SH-SY5Y (cell line): ENCODE results near the gene SMS.

Experiments used
- GATA2 ChIP-seq: IDR thresholded peaks from 2 replicates; pipeline ENCODE4 v1.6.1; 2011; ENCODE audit warnings: mild to moderate bottlenecking, low read depth, low read length
- GATA3 ChIP-seq: IDR thresholded peaks from 2 replicates; pipeline ENCODE4 v1.6.1; 2011; ENCODE audit warnings: low read depth, mild to moderate bottlenecking, low read length, moderate library complexity

- TF ChIP-seq GATA3 (no peak), GATA2 (no peak)
Observed at GRCh38 chrX:22033818-22034217, 93.3 kb downstream of the SMS start.
